T-cell (primary cell): ENCODE data around the gene REL. TPM values are rescaled to one million over a fixed set of nuclear protein-coding genes. Genes with fewer than 3 reads are reported as not detected.

ENCODE experiments used
- ATAC-seq, 4 experiments: fragments of 200-7000 bp in 3 of 4; fragments of 150-1000 bp in 1 of 4; cut with Tn5 transposase; replicated peaks in 1 of 4; 1 replicate in 3 of 4; 2 replicates in 1 of 4; pipeline ENCODE4 v1.10.0; 2021; ENCODE audit warnings: moderate library complexity in 3 of 4, mild to moderate bottlenecking in 2 of 4, moderate number of reproducible peaks in 1 of 4
- CTCF ChIA-PET, 2 donors: fragments of 300-600 bp; sonication (Branson Sonifier 250); formaldehyde crosslinking; loops; one replicate each; lab custom pipeline; 2022; ENCODE audit warnings: antibody characterized with exemption in 2 of 2; lab: Charles Lee
- POLR2A ChIA-PET, 2 donors: fragments of 300-600 bp; sonication (Branson Sonifier 250); formaldehyde crosslinking; loops; one replicate each; lab custom pipeline; 2022; ENCODE audit warnings: antibody characterized with exemption in 2 of 2; lab: Charles Lee
- DNase-seq, 35 experiments: peaks; one replicate each; pipeline versions ENCODE4 v3.0.0 to v3.0.0-alpha.2; 2013 to 2023
- H3K27ac ChIP-seq: one replicate; pipeline ENCODE4 v1.5.1; 2013; ENCODE audit warnings: low read length
- H3K27me3 ChIP-seq, 2 experiments: replicated peaks in 1 of 2; 1 replicate in 1 of 2; 2 replicates in 1 of 2; pipeline versions ENCODE4 v1.6.1 to v1.7.0; 2013; ENCODE audit warnings: low read length in 1 of 2, mixed read lengths in 1 of 2; ENCODE audit not compliant: control insufficient read depth in 2 of 2, insufficient read depth in 2 of 2; ENCODE audit errors: extremely low read depth in 1 of 2
- H3K36me3 ChIP-seq, 2 donors: 1 replicate in 1 of 2; 2 replicates in 1 of 2; pipeline versions ENCODE4 v1.6.1 to v1.7.0; 2013; ENCODE audit warnings: low read length in 1 of 2; ENCODE audit not compliant: control insufficient read depth in 2 of 2, insufficient read depth in 1 of 2; ENCODE audit errors: extremely low read depth in 1 of 2
- H3K4me1 ChIP-seq, 2 experiments: 1 replicate in 1 of 2; 2 replicates in 1 of 2; pipeline versions ENCODE4 v1.6.1 to v1.7.0; 2013; ENCODE audit warnings: low read length in 2 of 2, mixed read lengths in 1 of 2; ENCODE audit not compliant: insufficient read depth in 2 of 2, control insufficient read depth in 1 of 2; ENCODE audit errors: extremely low read depth in 1 of 2
- H3K4me3 ChIP-seq, 2 donors: 1 replicate in 1 of 2; 2 replicates in 1 of 2; pipeline versions ENCODE4 v1.5.1 to v1.7.0; 2013; ENCODE audit warnings: mild to moderate bottlenecking in 2 of 2, low read length in 1 of 2, moderate library complexity in 1 of 2; ENCODE audit not compliant: control insufficient read depth in 1 of 2; ENCODE audit errors: extremely low read depth in 1 of 2
- H3K9me3 ChIP-seq: 2 replicates; pipeline ENCODE4 v1.7.0; 2013
- H3K27ac Mint-ChIP-seq, 2 donors: one replicate each; pipeline ENCODE4 v1.8.0; 2020 to 2021; ENCODE audit warnings: mild to moderate bottlenecking in 2 of 2, mixed read lengths in 2 of 2
- H3K27me3 Mint-ChIP-seq, 2 donors: one replicate each; pipeline ENCODE4 v1.8.0; 2021 to 2022; ENCODE audit warnings: mixed read lengths in 2 of 2
- H3K36me3 Mint-ChIP-seq: one replicate; pipeline ENCODE4 v1.8.0; 2021; ENCODE audit warnings: mixed read lengths
- H3K4me1 Mint-ChIP-seq, 3 donors: one replicate each; pipeline ENCODE4 v1.8.0; 2020 to 2022; ENCODE audit warnings: mixed read lengths in 3 of 3, mild to moderate bottlenecking in 1 of 3
- H3K4me3 Mint-ChIP-seq, 3 donors: one replicate each; pipeline ENCODE4 v1.8.0; 2020 to 2022; ENCODE audit warnings: mild to moderate bottlenecking in 3 of 3, mixed read lengths in 3 of 3, moderate library complexity in 3 of 3
- H3K9me3 Mint-ChIP-seq, 3 donors: one replicate each; pipeline ENCODE4 v1.8.0; 2020 to 2022; ENCODE audit warnings: mixed read lengths in 3 of 3
- WGBS: methylation state at CpG from one replicate; pipeline ENCODE4 v1.1.5; 2013; ENCODE audit warnings: missing lambda C conversion rate; ENCODE audit not compliant: insufficient coverage; 5-methylcytosine and 5-hydroxymethylcytosine counted together
- total RNA-seq, 35 experiments: library from RNA in 6 of 35; stranded (reverse) in 6 of 35; fragments of 120-200 nt in 1 of 35; gene quantifications; one replicate each; pipeline versions ENCODE4 v1.2.1 to v1.2.4 and lab custom pipeline; 2013 to 2026

REL gene
- total RNA-seq, 5 donors from 2014 or later (not counting 1 experiment from before 2014, with no cell fraction given) = 19.9 to 69.9 (median 25.1) TPM

GRCh38 chr2:60934165-60934722 lies 52.9 kb downstream of the REL start:
- no peaks in the 10 kb centered on the region for H3K27me3 Mint-ChIP-seq
- WGBS = no CpG with 5 or more reads among the region's 2 CpGs
- H3K4me1 Mint-ChIP-seq = peaks cover 6 to 14% (median 9%) of the 10 kb centered on the region in 3 donors
- ChIA-PET POLR2A (interaction anchor here in 1 of 2 donors (0.6 to 1.0 kb wide), 2 partner anchors 11 to 53 kb away, joined by 3 to 5 read pairs; no protein-coding TSS in a partner anchor), CTCF (no interaction called here)
- peaks cover 0 to 5% of the 10 kb centered on the region in 2 donors for H3K36me3 ChIP-seq
- no peak for DNase-seq
- no peak overlapping the region for H3K4me3 Mint-ChIP-seq
- peaks cover 46% of the 10 kb centered on the region for H3K36me3 Mint-ChIP-seq
- H3K9me3 ChIP-seq = no peaks in the 10 kb centered on the region
- no peaks in the 10 kb centered on the region for H3K9me3 Mint-ChIP-seq
- H3K27me3 ChIP-seq = no peaks in the 10 kb centered on the region
- no peaks in the 10 kb centered on the region for H3K4me1 ChIP-seq
- no peak overlapping the region for H3K27ac ChIP-seq
- no peak for ATAC-seq
- peak overlapping the region in 1 of 2 donors; percentile 28 for H3K27ac Mint-ChIP-seq
- H3K4me3 ChIP-seq = no peak overlapping the region

- DNase-seq = no peak
- ChIA-PET CTCF (no interaction called here), POLR2A (no interaction called here)
- Mint-ChIP-seq H3K27ac (no peak overlapping the region), H3K4me3 (no peak overlapping the region), H3K9me3 (no peaks in the 10 kb centered on the region), H3K27me3 (no peaks in the 10 kb centered on the region), H3K36me3 (peaks cover 52% of the 10 kb centered on the region), H3K4me1 (peaks cover 6 to 19% (median 9%) of the 10 kb centered on the region in 3 donors)
- peaks cover 0 to 5% of the 10 kb centered on the region in 2 donors for H3K36me3 ChIP-seq
- H3K27me3 ChIP-seq = no peaks in the 10 kb centered on the region
- no peaks in the 10 kb centered on the region for H3K9me3 ChIP-seq
- ATAC-seq = no peak
- H3K27ac ChIP-seq = no peak overlapping the region
- H3K4me3 ChIP-seq = no peak overlapping the region
- no peaks in the 10 kb centered on the region for H3K4me1 ChIP-seq
- WGBS = 92% methylated on average over 4 of the region's 5 CpGs
These were observed 55.4 kb downstream of the REL start for GRCh38 chr2:60936757-60937156.

- no peaks in the 10 kb centered on the region for H3K27me3 ChIP-seq
- no peak overlapping the region for H3K27ac ChIP-seq
- peaks cover 0 to 5% of the 10 kb centered on the region in 2 donors for H3K36me3 ChIP-seq
- Mint-ChIP-seq H3K4me3 (no peak overlapping the region), H3K9me3 (no peaks in the 10 kb centered on the region), H3K4me1 (peaks cover 6 to 13% (median 9%) of the 10 kb centered on the region in 3 donors), H3K27ac (no peak overlapping the region), H3K27me3 (no peaks in the 10 kb centered on the region), H3K36me3 (peaks cover 43% of the 10 kb centered on the region)
- DNase-seq = no peak
- no peaks in the 10 kb centered on the region for H3K4me1 ChIP-seq
- H3K9me3 ChIP-seq = no peaks in the 10 kb centered on the region
- ChIA-PET POLR2A (interaction anchor here in 1 of 2 donors (0.6 kb wide), 1 partner anchor 192 kb away, joined by 3 read pairs; no protein-coding TSS in a partner anchor), CTCF (no interaction called here)
- no peak overlapping the region for H3K4me3 ChIP-seq
- no peak for ATAC-seq
- 96% methylated on average over 4 of the region's 7 CpGs for WGBS
These were observed 56.9 kb downstream of the REL start for GRCh38 chr2:60938301-60938700.

DNA sequence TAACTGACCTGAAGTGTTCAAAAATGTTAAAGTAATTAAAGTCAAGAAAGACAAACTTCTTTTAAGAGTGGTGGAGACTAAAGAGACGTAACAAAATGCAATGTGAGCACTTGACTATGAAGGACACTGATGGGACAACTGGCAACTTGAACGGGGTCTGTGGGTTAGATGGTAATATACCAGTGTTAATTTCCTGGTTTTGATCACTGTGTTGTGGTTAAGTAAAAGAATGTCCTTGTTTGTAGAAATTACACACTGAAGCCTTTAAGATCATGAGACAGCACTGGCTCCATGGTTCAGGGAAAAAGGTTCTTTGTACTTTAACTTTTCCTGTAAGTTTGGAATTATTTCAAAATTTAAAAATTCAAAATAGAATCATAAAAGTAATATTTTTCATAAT lies 58.2 kb downstream of the REL start:
- H3K27ac Mint-ChIP-seq = no peak overlapping the region
- no peak for ATAC-seq
- CTCF ChIA-PET = no interaction called here

GRCh38 chr2:60945341-60945740 lies 64.0 kb downstream of the REL start:
- Mint-ChIP-seq H3K27me3 (no peaks in the 10 kb centered on the region), H3K36me3 (peaks cover 41% of the 10 kb centered on the region), H3K4me1 (peaks cover 0 to 19% (median 10%) of the 10 kb centered on the region in 3 donors), H3K27ac (no peak overlapping the region), H3K4me3 (no peak overlapping the region), H3K9me3 (no peaks in the 10 kb centered on the region)
- Histone ChIP-seq H3K27ac (no peak overlapping the region), H3K36me3 (no peaks in the 10 kb centered on the region), H3K4me1 (peaks cover 0 to 7% of the 10 kb centered on the region in 2 experiments), H3K27me3 (no peaks in the 10 kb centered on the region), H3K4me3 (no peak overlapping the region), H3K9me3 (no peaks in the 10 kb centered on the region)
- DNase-seq = no peak
- ChIA-PET CTCF (no interaction called here), POLR2A (no interaction called here)
- no CpG with 5 or more reads among the region's 2 CpGs for WGBS
- ATAC-seq = no peak

More for the DNA sequence above, 58.2 kb downstream of the REL start:
- H3K27ac ChIP-seq = no peak overlapping the region
- Mint-ChIP-seq H3K4me3 (no peak overlapping the region), H3K4me1 (peaks cover 0 to 9% (median 9%) of the 10 kb centered on the region in 3 donors), H3K9me3 (no peaks in the 10 kb centered on the region), H3K27me3 (no peaks in the 10 kb centered on the region), H3K36me3 (peaks cover 47% of the 10 kb centered on the region)
- no peak for DNase-seq
- no peak overlapping the region for H3K4me3 ChIP-seq
- WGBS = 43% methylated on average over 2 of the region's 2 CpGs
- H3K4me1 ChIP-seq = no peaks in the 10 kb centered on the region
- H3K27me3 ChIP-seq = no peaks in the 10 kb centered on the region
- peaks cover 0 to 5% of the 10 kb centered on the region in 2 donors for H3K36me3 ChIP-seq
- POLR2A ChIA-PET = no interaction called here
- no peaks in the 10 kb centered on the region for H3K9me3 ChIP-seq

DNA sequence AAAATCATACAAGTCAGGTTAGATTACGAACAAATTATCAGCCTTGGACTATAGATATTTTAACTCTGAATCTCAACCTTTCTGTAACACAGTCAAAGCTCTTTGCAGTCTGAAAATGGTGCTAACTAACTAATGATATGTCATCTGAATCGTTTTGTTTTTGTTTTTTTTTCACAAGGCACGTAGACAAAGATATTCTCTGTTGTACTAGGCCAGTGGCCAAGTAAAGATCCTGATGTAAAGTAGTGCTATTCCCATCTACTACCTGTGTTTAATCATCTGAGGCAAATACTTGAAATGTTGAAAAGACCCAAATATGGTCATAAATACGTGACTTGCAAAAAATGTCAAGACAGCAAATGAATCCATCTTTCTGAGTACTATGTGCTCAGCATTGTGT lies 65.7 kb downstream of the REL start:
- H3K27me3 ChIP-seq = no peaks in the 10 kb centered on the region
- ChIA-PET CTCF (interaction anchor here (0.6 to 0.7 kb wide), 2 partner anchors 10 to 35 kb away, joined by 5 read pairs; no protein-coding TSS in a partner anchor), POLR2A (no interaction called here)
- H3K27ac ChIP-seq = no peak overlapping the region
- 100% methylated on average over 1 of the region's 4 CpGs for WGBS
- Mint-ChIP-seq H3K27ac (no peak overlapping the region), H3K4me1 (peaks cover 0 to 21% (median 10%) of the 10 kb centered on the region in 3 donors), H3K4me3 (no peak overlapping the region), H3K27me3 (no peaks in the 10 kb centered on the region), H3K9me3 (no peaks in the 10 kb centered on the region), H3K36me3 (peaks cover 42% of the 10 kb centered on the region)
- ATAC-seq = no peak
- no peak overlapping the region for H3K4me3 ChIP-seq
- H3K4me1 ChIP-seq = peaks cover 0 to 7% of the 10 kb centered on the region in 2 experiments
- no peaks in the 10 kb centered on the region for H3K36me3 ChIP-seq
- H3K9me3 ChIP-seq = no peaks in the 10 kb centered on the region
- no peak for DNase-seq
